ENCODE results near the gene AGAP1.

- TF ChIP-seq CTCF (IDR thresholded peaks at IDR 0.05) (no peak), POLR2A (IDR thresholded peaks at IDR 0.05) (no peak)
Measured at GRCh38 chr2:235935773-235936172, 441.9 kb downstream of the AGAP1 start.
